HepG2 (cell line): Measurements from ENCODE around the gene PRPF38A. TPM values are rescaled to one million over a fixed set of nuclear protein-coding genes. Genes with fewer than 3 reads are reported as not detected.

Experiments
- AKAP8 ChIP-seq: sonication (generic); formaldehyde crosslinking; IDR thresholded peaks from 2 replicates; pipeline ENCODE4 v1.5.1; 2020; ENCODE audit warnings: mild to moderate bottlenecking, missing genetic modification reagents
- BCL3 ChIP-seq: sonication (generic); formaldehyde crosslinking; IDR thresholded peaks from 2 replicates; pipeline ENCODE4 v1.5.1; 2020; ENCODE audit warnings: mild to moderate bottlenecking, missing genetic modification reagents, moderate library complexity
- KAT7 ChIP-seq: IDR thresholded peaks from 2 replicates; pipeline ENCODE4 v1.6.1; 2018; ENCODE audit warnings: borderline replicate concordance, missing compliant biosample characterization
- MYC ChIP-seq: sonication (generic); formaldehyde crosslinking; IDR thresholded peaks from 2 replicates; pipeline ENCODE4 v1.9.0; 2021; ENCODE audit warnings: missing genetic modification reagents, borderline replicate concordance
- NONO ChIP-seq, 2 experiments: fragments of 450-650 bp in 1 of 2; sonication (generic) in 1 of 2; formaldehyde crosslinking in 1 of 2; IDR thresholded peaks in 1 of 2; conservative IDR thresholded peaks in 1 of 2; 2 replicates each; pipeline versions ENCODE4 v1.6.1 to v1.8.0; 2017 to 2022; ENCODE audit warnings: mild to moderate bottlenecking in 1 of 2, missing genetic modification reagents in 1 of 2, moderate library complexity in 1 of 2
- PHF8 ChIP-seq: sonication (generic); formaldehyde crosslinking; IDR thresholded peaks from 2 replicates; pipeline ENCODE4 v1.5.0; 2020; ENCODE audit warnings: missing genetic modification reagents
- POLR2G ChIP-seq: fragments of 200-400 bp; formaldehyde crosslinking; IDR thresholded peaks from 2 replicates; pipeline ENCODE4 v1.6.1; 2018; ENCODE audit warnings: mild to moderate bottlenecking, low read depth, low read length, moderate library complexity
- RAD21 ChIP-seq: fragments of 450-650 bp; formaldehyde crosslinking; IDR thresholded peaks from 2 replicates; pipeline ENCODE4 v1.5.0; 2020; ENCODE audit warnings: mild to moderate bottlenecking
- RORA ChIP-seq: sonication (generic); formaldehyde crosslinking; IDR thresholded peaks from 2 replicates; pipeline ENCODE4 v1.5.0; 2020; ENCODE audit warnings: mild to moderate bottlenecking, missing genetic modification reagents, moderate library complexity
- ZKSCAN1 ChIP-seq: fragments of 150-350 bp; IDR thresholded peaks from 2 replicates; pipeline ENCODE4 v1.6.1; 2014; ENCODE audit warnings: low read length
- ZNF468 ChIP-seq: sonication (generic); formaldehyde crosslinking; IDR thresholded peaks from 2 replicates; pipeline ENCODE4 v1.8.0; 2022; ENCODE audit warnings: mild to moderate bottlenecking, moderate library complexity, missing genetic modification reagents
- ZNF574 ChIP-seq: sonication (generic); formaldehyde crosslinking; IDR thresholded peaks from 2 replicates; pipeline ENCODE4 v1.4.0; 2020; ENCODE audit warnings: missing genetic modification reagents
- ZNF619 ChIP-seq: sonication (generic); formaldehyde crosslinking; IDR thresholded peaks from 2 replicates; pipeline ENCODE4 v1.4.0; 2020; ENCODE audit warnings: mild to moderate bottlenecking, missing genetic modification reagents
- ZNF761 ChIP-seq: sonication (generic); formaldehyde crosslinking; conservative IDR thresholded peaks from 2 replicates; pipeline ENCODE4 v1.4.0; 2020; ENCODE audit warnings: mild to moderate bottlenecking, missing genetic modification reagents
- ZNF792 ChIP-seq: IDR thresholded peaks from 2 replicates; pipeline ENCODE4 v1.6.1; 2016
- polyA plus RNA-seq, 8 experiments: library from polyadenylated mRNA; depleted of rRNA in 3 of 8; stranded (reverse) in 7 of 8; unstranded in 1 of 8; fragments of >200 nt; fragmentation: Illumina TruSeq in 4 of 8; extraction: Trizol in 4 of 8; gene quantifications; 2 replicates each; pipeline versions ENCODE4 v1.2.1 to v1.2.3, GENCODE V29; 2011 to 2016; ENCODE audit warnings: low read depth in 4 of 8, missing spikeins in 1 of 8, mixed read lengths in 1 of 8; ENCODE audit not compliant: insufficient read depth in 1 of 8
- total RNA-seq, 5 experiments: library from RNA; depleted of rRNA; stranded (reverse); fragments of >200 nt; fragmentation: Illumina TruSeq; extraction: Trizol; gene quantifications; 2 replicates each; pipeline ENCODE4 v1.2.3, GENCODE V29; 2016; ENCODE audit warnings: low read depth in 1 of 5
- TF ChIP-seq, protein P1 (sequence below): IDR thresholded peaks from 2 replicates; pipeline ENCODE4 v1.6.1; 2016; ENCODE audit warnings: missing compliant biosample characterization, missing genetic modification reagents, borderline replicate concordance
- TF ChIP-seq, protein P2 (sequence below): IDR thresholded peaks from 2 replicates; pipeline ENCODE4 v1.6.1; 2016; ENCODE audit warnings: low read depth, borderline replicate concordance
- TF ChIP-seq, protein P3 (sequence below): sonication (generic); formaldehyde crosslinking; IDR thresholded peaks from 2 replicates; pipeline ENCODE4 v1.4.0; 2020; ENCODE audit warnings: mild to moderate bottlenecking, missing genetic modification reagents

Gene PRPF38A
- total and polyA plus RNA-seq, 2 of the 13 experiments (the other 11 are each of a cell fraction or from before 2014, with no cell fraction given) = 18.3 to 45.5 TPM

- TF ChIP-seq ZNF574 (CRISPR knock-in tag) (no peak), ZNF468 (CRISPR knock-in tag) (no peak), ZNF761 (CRISPR knock-in tag) (no peak; the same call in 1 of the 2 replicates), PHF8 (CRISPR knock-in tag) (peak; percentile 79), ZKSCAN1 (no peak), ZNF792 (CRISPR knock-in tag) (no peak), RAD21 (CRISPR knock-in tag) (peak; percentile 21; the same call in 1 of the 2 replicates), AKAP8 (CRISPR knock-in tag) (0 out of 2 replicates have a peak, but pooled peaks have one; percentile 31), RORA (CRISPR knock-in tag) (no peak), ZNF619 (CRISPR knock-in tag) (0 out of 2 replicates have a peak, but pooled peaks have one; percentile 64), NONO (IDR thresholded peaks at IDR 0.05) (no peak), NONO (CRISPR knock-in tag; conservative IDR thresholded peaks at IDR 0.05) (peak; percentile 50; the same call in 1 of the 2 replicates), KAT7 (CRISPR knock-in tag) (0 out of 2 replicates have a peak, but pooled peaks have one; percentile 23), MYC (CRISPR knock-in tag) (peak; percentile 50; the same call in 1 of the 2 replicates), POLR2G (peak; percentile 52; the same call in 1 of the 2 replicates), BCL3 (CRISPR knock-in tag) (peak; percentile 79; the same call in 1 of the 2 replicates)
- TF ChIP-seq, protein P1, sequence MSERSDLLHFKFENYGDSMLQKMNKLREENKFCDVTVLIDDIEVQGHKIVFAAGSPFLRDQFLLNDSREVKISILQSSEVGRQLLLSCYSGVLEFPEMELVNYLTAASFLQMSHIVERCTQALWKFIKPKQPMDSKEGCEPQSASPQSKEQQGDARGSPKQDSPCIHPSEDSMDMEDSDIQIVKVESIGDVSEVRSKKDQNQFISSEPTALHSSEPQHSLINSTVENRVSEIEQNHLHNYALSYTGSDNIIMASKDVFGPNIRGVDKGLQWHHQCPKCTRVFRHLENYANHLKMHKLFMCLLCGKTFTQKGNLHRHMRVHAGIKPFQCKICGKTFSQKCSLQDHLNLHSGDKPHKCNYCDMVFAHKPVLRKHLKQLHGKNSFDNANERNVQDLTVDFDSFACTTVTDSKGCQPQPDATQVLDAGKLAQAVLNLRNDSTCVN (CRISPR knock-in tag) = 0 out of 2 replicates have a peak, but pooled peaks have one; percentile 34
- TF ChIP-seq, protein P2, sequence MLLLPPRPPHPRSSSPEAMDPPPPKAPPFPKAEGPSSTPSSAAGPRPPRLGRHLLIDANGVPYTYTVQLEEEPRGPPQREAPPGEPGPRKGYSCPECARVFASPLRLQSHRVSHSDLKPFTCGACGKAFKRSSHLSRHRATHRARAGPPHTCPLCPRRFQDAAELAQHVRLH (CRISPR knock-in tag) = peak; percentile 19; the same call in 1 of the 2 replicates
- TF ChIP-seq, protein P3, sequence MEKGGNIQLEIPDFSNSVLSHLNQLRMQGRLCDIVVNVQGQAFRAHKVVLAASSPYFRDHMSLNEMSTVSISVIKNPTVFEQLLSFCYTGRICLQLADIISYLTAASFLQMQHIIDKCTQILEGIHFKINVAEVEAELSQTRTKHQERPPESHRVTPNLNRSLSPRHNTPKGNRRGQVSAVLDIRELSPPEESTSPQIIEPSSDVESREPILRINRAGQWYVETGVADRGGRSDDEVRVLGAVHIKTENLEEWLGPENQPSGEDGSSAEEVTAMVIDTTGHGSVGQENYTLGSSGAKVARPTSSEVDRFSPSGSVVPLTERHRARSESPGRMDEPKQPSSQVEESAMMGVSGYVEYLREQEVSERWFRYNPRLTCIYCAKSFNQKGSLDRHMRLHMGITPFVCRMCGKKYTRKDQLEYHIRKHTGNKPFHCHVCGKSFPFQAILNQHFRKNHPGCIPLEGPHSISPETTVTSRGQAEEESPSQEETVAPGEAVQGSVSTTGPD (CRISPR knock-in tag) = no peak
Observed at GRCh38 chr1:52368383-52369172, 35.8 kb upstream of the PRPF38A start (continued).
